RWPE2 (cell line): ENCODE measurements around the gene RIMS4.

Source experiments
- ATAC-seq: fragments of 200-7000 bp; cut with Tn5 transposase; 3 replicates; pipeline ENCODE4 v1.9.1; 2021; ENCODE audit warnings: low read depth
- DNase-seq: peaks from one replicate; pipeline ENCODE4 v3.0.0-alpha.2; 2020; ENCODE audit warnings: low spot score
- H3K27ac ChIP-seq: fragments of 450-650 bp; 2 replicates; pipeline ENCODE4 v1.5.1; 2017; ENCODE audit warnings: mild to moderate bottlenecking; ENCODE audit not compliant: poor library complexity, severe bottlenecking
- H3K27me3 ChIP-seq: fragments of 250-450 bp; sonication (Bioruptor Pico); 2 replicates; pipeline ENCODE4 v1.5.1; 2021; ENCODE audit warnings: mild to moderate bottlenecking, moderate library complexity; ENCODE audit not compliant: insufficient read depth, poor library complexity, severe bottlenecking
- H3K36me3 ChIP-seq: fragments of 250-450 bp; sonication (Bioruptor Pico); 2 replicates; pipeline ENCODE4 v1.5.1; 2020; ENCODE audit warnings: low read depth, mild to moderate bottlenecking, moderate library complexity
- H3K4me1 ChIP-seq: fragments of 250-450 bp; sonication (Bioruptor Pico); 2 replicates; pipeline ENCODE4 v1.5.1; 2021; ENCODE audit warnings: mild to moderate bottlenecking, moderate library complexity; ENCODE audit not compliant: insufficient read depth, poor library complexity, severe bottlenecking
- H3K4me3 ChIP-seq: fragments of 250-450 bp; sonication (Bioruptor Pico); 2 replicates; pipeline ENCODE4 v1.5.1; 2021; ENCODE audit warnings: mild to moderate bottlenecking, moderate library complexity; ENCODE audit not compliant: severe bottlenecking
- H3K9me3 ChIP-seq: fragments of 250-450 bp; sonication (Bioruptor Pico); 2 replicates; pipeline ENCODE4 v1.5.1; 2021; ENCODE audit warnings: mild to moderate bottlenecking, moderate library complexity; ENCODE audit not compliant: severe bottlenecking
- TF ChIP-seq, protein P1 (sequence below): fragments of 450-650 bp; IDR thresholded peaks from one replicate; pipeline ENCODE4 v1.5.1; 2017; ENCODE audit warnings: mild to moderate bottlenecking, moderate library complexity; ENCODE audit not compliant: poor library complexity, severe bottlenecking

RIMS4 gene

DNA sequence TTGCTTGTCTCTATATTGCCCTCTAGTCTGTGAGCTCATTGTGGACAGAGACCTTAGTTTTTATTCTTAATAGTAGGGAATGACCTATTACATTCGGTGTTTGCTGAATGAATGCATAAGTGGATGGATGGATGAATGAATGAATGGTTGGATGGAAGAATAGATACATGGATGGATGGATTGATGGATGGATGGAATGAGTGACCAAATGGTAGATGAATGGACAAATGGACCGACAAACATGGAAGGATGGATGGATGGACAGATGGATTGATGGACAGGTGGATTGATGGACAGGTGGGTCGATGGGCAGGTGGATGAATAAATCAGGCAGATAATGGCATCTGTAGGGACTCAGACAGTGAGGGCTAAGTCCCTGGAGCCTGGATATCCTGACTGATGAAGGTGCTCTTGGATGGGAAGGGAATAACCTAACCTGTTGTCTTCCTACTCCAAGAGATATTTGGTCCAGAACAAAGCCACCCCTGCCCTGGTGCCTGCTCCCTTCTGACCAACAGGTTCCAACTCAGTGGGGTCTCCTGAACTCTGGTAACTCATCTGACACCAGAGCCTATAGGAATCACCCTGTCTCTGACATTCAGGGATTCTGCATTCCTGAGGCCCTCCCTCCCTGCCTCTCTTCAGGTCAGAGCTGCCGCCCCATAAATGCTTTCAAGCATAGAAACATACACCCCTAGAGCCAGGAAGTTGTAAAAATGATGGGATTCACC lies 104.8 kb downstream of the RIMS4 start:
- no peaks in the 10 kb centered on the region for H3K9me3 ChIP-seq
- DNase-seq = peak; percentile 54
- TF ChIP-seq, protein P1, sequence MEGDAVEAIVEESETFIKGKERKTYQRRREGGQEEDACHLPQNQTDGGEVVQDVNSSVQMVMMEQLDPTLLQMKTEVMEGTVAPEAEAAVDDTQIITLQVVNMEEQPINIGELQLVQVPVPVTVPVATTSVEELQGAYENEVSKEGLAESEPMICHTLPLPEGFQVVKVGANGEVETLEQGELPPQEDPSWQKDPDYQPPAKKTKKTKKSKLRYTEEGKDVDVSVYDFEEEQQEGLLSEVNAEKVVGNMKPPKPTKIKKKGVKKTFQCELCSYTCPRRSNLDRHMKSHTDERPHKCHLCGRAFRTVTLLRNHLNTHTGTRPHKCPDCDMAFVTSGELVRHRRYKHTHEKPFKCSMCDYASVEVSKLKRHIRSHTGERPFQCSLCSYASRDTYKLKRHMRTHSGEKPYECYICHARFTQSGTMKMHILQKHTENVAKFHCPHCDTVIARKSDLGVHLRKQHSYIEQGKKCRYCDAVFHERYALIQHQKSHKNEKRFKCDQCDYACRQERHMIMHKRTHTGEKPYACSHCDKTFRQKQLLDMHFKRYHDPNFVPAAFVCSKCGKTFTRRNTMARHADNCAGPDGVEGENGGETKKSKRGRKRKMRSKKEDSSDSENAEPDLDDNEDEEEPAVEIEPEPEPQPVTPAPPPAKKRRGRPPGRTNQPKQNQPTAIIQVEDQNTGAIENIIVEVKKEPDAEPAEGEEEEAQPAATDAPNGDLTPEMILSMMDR = no peak
- H3K27me3 ChIP-seq = no peaks in the 10 kb centered on the region
- no peak overlapping the region for H3K4me3 ChIP-seq
- no peak for ATAC-seq
- H3K36me3 ChIP-seq = no peaks in the 10 kb centered on the region
- H3K27ac ChIP-seq = no peak overlapping the region
- peaks cover 16% of the 10 kb centered on the region for H3K4me1 ChIP-seq

DNA sequence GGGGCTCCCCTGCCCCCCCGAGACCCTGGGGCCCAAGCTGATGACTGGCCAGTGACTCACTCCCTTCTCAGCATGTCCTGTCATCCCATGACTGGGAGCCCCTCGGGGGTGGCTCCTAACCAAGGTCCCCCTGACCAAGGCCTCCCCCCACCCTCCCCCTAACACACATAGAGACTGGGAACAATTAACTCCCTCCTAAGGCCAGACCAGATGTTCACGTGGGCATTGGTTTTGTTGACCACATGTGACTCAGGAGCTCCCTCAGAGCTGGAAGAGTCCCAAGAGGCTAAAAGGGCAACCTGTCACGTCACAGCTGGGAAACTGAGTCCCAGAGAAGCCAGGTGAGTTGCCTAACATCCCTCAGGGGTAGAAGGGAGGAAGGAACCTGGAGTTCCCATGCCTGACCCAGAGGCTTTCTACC lies 105.8 kb downstream of the RIMS4 start:
- H3K27ac ChIP-seq = no peak overlapping the region
- TF ChIP-seq, protein P1 = no peak
- no peak overlapping the region for H3K4me3 ChIP-seq
- H3K9me3 ChIP-seq = no peaks in the 10 kb centered on the region
- ATAC-seq = peak; percentile 51
- H3K27me3 ChIP-seq = no peaks in the 10 kb centered on the region
- no peaks in the 10 kb centered on the region for H3K36me3 ChIP-seq
- DNase-seq = peak; percentile 82
- peaks cover 16% of the 10 kb centered on the region for H3K4me1 ChIP-seq

DNA sequence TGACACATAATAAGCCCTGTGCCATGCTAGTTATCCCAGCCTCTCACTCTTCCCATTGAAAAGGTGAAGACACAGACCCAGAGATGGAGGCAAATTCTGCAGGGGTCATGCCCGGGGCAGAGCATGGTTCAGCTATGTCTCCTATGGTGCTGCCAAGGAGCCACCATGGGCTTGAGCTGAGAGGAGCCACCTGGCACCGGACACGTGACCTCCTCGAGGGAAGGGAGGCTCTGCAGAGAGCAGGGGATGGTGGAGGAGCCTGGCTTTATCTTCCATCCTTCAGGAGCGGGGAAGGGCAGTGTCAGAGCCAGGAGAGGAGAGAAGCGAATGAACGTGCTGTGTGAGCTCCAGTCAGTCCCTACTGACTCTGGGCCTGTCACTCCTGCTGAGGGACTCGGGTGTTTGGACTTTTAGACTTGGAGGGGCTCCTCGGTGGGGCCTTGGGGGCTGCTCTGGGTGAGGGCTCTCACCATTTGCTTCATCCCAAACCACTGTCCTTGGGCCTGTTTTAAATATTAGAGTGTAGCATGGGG lies 106.3 kb downstream of the RIMS4 start:
- ATAC-seq (no peak), DNase-seq (peak; percentile 72)
- TF ChIP-seq, protein P1 = no peak
- Histone ChIP-seq H3K4me1 (peaks cover 16% of the 10 kb centered on the region), H3K27me3 (no peaks in the 10 kb centered on the region), H3K27ac (no peak overlapping the region), H3K4me3 (no peak overlapping the region), H3K9me3 (no peaks in the 10 kb centered on the region), H3K36me3 (no peaks in the 10 kb centered on the region)

DNA sequence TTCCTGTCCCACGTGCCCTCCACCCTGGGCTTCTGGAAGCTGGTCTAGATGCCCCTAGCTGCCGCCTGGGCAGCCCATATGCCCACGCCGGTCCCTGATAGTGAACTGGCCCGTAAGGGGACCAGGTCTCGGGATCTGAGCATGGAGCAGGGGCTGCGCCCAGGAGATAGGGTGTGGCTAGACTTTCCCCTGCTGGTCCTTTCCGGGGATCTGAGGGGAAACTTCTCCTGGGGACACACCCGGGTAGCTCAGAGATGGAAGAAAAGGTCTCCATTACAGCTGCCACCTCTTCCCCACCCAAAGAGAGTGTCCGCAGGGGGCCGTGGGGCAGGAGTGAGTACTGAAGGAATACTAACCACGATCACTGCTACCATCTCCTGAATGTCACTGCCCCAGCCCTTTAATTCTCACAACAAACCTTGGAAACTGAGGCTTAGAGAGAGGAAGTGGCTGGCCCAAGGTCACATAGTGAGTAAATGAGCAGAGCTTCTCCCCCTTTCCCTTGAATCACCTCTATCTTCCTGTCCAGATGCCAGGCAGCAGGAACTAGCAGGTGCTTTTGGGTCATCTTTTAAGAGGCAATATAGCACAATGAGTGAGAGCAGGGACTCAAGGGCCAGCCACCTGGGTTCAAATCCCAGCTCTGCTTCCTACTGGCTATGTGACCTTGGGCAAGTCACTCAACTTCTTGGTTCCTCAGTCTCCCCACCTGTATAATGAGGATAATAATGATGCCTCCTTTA lies 107.0 kb downstream of the RIMS4 start:
- Histone ChIP-seq H3K4me3 (no peak overlapping the region), H3K27me3 (no peaks in the 10 kb centered on the region), H3K9me3 (no peaks in the 10 kb centered on the region), H3K4me1 (peaks cover 16% of the 10 kb centered on the region), H3K36me3 (no peaks in the 10 kb centered on the region), H3K27ac (no peak overlapping the region)
- ATAC-seq = no peak
- TF ChIP-seq, protein P1 = no peak
- no peak for DNase-seq
